GM19468 (cell line): ENCODE measurements around the gene EFCAB9.
"Not testable (repeated sequence)": the region's sequence is repeated elsewhere in the genome, so short reads cannot be mapped to it uniquely, and the experiment has no call there.

ENCODE experiments used
- ATAC-seq: cut with Tn5 transposase; IDR thresholded peaks from one replicate; pipeline ENCODE4 v1.9.1; 2021; ENCODE audit warnings: mild to moderate bottlenecking, moderate library complexity, moderate number of reproducible peaks; ENCODE audit not compliant: unreplicated experiment; ENCODE audit errors: extremely low read depth

Gene EFCAB9

DNA sequence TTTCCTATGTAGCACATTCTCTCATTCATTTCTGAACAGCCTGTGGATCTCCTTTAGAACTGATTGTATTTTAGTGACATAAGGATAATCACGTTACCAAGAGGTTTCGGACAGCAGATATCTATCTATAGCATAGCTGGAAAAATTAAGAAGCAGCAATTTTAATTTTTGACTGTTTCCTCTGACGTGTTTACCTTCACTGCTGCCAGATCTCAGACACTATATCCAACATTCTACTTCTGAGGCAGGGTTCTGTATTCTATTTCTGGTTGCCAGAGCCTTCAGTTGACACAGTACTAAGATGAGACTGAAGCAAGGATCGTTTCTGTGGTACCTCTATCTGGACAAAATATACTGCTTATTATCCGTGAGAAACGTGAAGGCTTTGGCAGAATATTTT lies at the start of gene EFCAB9:
TSS of gene EFCAB9 (plus strand) at position 301 of the 400 bp plus-strand sequence. CDS start at position 302, 1 bp downstream.
- no peak for ATAC-seq

DNA sequence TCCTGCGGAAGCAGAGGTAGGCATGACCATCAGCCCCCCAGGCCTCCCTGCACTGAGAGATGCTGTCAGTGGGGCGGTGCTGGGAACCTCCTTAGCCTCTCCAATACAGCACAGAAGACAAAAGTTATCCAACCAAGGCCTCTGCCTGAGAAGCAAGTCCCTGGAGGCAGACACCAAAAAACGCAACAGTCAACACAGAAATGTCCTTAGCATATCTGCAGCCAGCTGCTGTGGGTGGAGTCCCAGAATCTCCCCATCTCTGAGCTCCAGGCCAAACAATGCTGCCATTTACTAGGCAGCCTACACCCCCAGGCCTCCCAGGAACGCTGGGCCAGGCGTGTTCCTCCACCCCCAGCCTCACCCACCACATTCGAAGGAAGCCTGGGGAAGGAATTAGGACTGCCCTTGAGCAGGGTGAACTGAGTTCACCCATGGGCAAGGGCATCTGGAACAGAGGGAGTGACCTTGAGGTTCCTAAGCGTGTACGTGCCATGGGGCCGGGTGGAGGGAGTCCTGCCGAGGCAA lies 49.6 kb upstream of the EFCAB9 start:
- peak; percentile 42 for ATAC-seq

DNA sequence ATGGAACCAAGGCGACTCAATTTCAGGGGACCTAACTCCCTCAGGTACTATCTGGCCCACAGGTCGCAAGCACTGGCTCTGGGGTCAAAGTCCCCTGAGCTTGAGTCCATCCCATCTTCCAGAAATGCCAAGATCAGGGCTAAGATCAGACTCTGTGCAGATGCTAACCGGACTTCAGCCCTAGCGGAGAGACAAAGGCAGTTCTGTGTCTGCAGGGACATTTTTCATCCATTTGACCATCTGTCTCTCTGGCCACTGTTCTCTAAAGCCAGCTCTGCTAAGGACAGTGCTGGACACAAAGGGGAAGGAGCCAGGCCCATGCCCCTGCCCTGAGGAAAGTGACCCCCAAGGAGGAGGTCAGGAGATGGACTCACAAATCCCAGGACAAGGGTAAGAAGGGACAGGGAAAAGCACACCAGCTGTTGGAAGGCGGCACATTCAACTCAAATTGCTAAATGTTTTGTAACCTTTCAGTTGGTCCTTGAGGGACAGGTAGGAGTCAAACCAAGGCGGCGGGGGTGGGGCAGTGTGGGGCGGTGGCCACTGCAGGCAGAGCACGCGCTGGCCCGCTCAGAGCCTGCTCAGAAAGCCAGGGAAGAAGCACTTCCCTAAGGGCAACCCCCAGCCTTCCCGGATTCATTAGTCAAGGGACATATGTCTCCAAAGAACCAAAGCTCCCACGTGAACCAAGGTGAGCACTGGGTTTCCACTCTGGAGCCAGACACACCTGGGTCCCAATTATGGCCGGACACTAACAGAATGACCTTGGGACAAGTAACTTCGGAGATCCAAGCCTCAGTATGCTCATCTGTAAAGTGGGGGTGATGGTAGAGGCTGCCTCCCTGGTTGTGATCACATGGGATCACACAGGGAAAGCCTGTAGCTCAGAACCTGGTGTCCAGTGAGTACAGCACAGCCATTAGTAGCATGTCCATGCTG lies 48.8 kb upstream of the EFCAB9 start:
- ATAC-seq: no peak

DNA sequence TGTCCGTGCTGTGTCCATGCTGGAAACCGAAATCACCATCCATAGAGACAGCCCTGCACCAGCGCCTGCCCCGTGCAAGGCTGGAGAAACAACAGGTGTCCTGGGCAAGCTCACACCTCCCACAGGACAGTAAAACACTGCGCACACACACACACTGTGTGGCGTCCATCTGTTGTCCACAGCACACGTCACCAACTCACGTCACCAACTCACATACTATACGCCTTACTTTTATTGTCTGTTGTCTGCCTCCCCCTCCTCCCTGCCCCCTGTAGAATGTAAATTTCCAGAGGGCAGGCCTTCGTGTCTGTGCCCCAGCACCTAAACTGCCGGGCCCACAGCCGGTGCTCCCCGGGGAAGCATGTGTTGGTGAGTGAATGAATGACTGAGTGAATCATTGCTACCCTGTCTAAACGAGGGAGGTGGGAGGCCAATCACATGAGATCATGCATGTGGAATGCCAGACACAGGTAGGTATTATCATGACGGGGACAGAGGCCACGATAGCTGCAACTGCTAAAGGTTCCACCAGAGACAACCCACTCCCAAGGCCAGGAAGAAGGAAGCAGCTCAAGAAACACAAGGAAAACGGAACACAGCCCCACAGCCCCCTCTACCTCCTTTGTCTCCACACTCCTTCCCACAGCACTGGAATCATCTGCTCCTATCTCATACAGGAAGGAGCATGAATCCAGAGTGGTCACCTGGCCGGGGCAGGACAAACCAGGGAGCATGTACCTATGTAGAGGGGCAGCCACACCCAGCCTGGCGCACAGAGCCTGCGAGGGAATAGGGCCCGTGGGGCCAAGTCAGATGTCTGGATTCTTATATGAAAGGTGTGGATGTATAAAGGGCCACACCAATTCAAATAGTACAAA lies 47.9 kb upstream of the EFCAB9 start:
- ATAC-seq: no peak

DNA sequence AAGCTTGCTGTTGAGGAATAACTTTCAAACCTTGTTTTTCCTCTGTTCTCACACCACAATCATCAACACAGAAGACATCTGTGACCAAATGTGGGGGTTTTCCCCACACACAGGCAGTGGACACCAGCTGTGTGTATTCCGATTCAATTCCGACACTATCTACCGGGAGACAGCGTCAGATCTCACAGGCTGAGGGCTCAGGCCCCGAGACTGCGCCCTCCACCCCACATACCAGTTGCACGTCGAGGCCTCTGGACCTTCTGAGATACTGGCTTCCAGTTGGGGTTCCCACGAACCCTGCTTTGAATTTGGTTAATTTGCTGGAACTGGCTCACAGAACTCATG lies 47.3 kb upstream of the EFCAB9 start:
- no peak for ATAC-seq

DNA sequence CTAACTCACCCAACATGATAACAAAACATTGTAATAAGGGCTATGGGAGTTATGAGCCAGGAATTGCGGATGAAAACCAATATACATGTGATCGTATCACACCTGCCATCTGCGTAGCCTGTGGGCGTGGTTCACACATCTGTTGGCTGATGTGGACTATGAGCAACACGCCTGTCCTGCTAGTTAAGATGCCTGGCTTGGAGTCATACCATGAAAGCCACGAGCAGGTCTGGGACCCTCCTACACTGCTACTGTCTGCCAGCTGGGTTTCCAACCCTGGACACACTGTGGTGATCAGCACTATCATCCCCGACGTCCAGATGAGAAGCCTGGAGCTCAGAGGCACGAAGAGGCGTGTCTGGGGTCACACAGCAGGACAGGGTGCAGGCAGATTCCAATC lies 46.1 kb upstream of the EFCAB9 start:
- ATAC-seq: no peak

DNA sequence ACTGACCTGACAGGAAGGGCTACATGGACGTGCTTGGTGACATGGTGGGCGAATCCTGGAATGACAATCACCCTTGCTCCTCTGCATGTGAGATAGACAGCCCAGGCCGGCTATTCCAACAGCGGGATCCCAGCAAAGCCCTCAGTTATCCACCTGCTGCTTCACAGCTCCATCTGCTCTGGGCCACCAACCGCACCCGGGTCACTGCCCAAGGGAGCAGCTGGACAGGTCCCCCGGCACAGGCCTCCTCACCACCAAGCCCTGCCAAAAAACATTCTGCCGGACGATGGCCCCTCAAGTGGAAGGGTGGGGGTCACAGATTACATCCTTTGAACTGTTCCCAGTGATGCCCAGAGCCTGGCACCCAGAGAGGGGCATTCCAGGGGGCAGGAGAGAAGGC lies 45.6 kb upstream of the EFCAB9 start:
- no peak for ATAC-seq

DNA sequence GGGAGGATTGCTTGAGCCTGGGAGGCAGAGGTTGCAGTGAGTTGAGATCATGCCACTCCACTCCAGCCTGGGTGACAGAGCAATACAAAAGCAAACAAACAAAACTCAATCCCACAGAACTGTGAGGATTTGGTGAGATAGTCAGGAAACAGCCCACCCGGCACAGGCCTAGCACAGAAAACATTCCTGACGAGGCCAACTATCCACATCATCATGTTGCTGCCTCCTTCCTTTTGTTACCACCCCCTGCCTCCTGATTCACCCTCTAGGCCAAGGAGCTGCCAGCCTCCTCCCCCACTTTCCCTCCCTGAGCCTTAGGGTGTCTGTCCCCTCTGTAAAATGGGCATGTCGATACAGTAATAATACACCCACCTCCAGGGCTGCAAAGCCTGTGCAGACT lies 44.9 kb upstream of the EFCAB9 start:
- no peak for ATAC-seq

DNA sequence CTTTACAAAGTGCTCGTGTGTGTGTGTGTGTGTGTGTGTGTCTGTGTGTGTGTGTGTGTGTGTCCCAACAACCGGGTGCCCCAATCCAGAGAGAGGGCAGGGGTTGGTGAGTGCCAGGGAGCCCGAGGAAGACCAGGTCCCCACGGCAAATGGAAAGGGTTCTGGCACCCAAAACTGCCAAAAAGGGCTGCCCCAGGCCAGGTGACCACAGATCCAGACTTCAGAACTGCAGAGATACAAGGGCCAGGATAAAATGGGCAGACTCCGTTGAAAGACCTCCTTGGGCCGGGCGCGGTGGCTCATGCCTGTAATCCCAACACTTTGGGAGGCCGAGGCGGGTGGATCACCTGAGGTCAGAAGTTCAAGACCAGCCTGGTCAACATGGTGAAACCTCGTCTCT lies 44.5 kb upstream of the EFCAB9 start:
- ATAC-seq: not testable (repeated sequence)

DNA sequence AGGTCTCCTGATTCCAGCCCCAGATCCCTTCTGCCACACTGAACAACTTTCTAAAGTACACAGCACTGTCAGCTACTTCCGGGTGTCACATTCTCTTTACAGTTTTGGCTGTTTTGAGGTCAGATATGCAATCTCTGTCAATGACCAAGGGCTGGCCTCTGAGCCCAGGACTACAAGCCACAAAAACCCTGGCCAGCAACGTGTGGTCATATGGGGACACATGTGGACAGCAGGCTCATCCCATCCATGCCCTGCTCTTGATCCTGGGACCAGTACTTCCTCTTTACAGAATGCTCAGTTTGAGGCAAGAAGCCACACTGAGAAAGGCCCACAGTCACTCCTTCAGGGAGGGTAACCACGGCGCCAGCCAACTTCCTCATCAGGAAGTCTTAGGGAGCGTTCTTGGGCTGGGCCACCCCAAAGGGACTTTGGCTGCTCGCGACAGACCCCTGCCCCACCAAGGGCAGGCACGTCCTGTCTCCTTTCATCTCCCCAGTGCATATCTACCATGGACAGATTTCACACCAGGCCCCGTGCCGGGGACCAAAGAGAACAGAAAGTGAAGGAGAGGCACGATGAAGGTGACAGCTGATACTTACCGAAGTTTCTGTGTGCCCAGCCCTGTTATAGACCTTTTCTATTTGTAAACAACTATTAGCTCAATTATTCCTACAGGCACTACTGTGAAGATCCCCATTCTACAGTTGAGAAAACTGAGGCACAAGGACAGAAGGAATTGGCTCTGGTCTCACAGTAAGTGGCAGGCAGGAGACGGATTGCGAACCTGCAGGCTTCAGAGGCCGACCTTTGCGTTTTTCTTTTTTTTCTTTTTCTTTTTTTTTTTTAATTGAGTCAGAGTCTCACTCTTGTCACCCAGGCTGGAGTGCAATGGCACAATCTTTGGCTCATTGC lies 43.2 kb upstream of the EFCAB9 start:
- peak; percentile 56 for ATAC-seq

DNA sequence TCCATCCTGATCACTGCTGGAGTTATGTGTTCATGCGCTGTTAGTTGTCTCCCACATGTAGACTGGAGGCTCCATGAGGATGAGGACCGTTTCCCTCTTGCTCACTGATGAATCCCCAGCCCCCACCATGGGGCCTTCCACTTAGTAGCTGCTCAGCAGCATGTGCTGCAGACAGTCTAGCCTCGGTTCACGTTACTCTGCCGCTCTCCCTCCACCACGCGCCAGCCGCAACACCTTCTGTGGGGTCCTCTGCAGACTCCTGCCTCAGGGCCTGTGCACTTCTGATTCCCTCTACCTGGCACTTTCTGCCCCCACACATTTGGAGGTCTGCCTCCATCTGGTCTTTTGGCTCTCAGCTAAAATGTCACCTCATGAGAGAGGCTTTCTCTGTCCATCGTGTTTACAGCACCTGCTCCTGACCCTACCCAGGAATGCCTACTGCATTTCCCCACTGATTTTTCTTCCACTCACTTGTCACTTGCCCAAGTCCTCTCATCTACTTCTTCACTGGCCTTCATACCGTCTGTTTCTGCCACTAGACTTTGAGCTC lies 42.2 kb upstream of the EFCAB9 start:
- no peak for ATAC-seq

DNA sequence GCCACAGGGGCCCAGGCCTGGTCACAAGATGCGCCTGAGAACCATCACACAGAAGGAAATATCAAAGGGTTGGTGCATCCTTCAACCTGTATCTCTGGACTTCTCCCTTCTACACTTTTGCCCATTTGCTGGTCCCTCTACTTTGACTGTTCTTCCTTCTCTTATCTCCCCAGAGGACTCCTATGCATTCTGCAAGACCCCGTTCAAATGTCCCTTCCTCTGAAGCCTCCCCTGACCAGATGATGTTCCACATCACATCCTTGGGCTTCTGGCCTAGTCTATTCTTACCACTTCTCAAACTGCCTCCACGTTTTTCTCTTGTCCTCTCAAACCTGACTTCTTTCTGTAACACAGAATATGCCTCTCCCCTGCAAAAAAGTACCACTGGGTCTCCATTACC lies 40.3 kb upstream of the EFCAB9 start:
- no peak for ATAC-seq

DNA sequence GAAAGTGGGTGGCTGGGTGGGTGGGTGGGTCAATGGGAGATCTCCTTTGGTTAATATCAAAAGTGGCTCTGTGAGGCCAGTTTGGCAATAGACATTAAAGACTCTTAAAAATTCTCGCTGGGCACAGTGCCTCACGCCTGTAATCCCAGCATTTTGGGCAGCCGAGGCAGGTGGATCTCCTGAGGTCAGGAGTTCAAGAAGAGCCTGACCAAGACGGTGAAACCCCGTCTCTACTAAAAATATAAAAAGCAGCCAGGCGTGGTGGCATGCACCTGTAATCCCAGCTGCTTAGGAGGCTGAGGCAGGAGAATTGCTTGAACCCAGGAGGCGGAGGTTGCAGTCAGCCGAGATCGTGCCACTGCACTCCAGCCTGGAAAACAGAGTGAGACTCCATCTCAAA lies 38.9 kb upstream of the EFCAB9 start:
- ATAC-seq: not testable (repeated sequence)

DNA sequence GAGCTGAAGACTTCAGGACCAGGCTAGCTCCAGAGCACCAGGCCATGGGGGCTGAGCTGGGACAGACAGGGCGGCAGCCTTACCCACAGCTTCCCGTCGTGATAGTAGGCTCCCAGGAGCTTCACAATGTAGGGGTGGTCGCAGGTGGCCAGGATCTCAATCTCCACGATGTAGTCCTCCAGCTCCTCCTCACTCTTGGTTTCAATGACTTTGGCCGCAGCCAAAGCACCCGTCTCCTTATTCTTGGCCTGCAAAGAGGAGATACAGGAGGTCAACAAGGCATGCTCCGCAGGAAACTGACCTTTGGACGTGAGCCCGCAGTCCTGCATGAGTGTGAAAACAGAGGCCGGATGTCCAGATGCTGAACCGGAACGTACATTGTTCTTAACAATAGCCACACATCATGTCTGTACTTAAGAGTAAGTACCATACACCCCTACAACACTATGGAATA lies 37.4 kb upstream of the EFCAB9 start:
- ATAC-seq: no peak

DNA sequence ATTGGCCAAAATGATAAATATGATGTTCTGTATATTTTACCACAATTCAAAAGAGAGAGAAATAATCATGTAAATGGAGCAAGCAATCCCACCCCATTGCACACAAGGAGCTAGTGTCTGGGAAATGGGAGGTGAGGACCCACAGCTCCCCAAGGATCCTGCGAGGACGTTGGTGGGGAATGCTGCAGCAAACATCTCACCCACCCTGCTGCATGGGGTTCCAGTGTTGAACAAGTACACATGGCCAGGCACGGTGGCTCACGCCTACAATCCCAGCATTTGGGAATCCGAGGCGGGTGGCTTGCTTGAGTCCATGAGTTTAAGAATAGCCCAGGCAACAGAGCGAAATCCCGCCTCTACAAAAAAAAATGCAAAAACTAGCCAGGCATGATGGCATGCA lies 35.0 kb upstream of the EFCAB9 start:
- no peak for ATAC-seq

DNA sequence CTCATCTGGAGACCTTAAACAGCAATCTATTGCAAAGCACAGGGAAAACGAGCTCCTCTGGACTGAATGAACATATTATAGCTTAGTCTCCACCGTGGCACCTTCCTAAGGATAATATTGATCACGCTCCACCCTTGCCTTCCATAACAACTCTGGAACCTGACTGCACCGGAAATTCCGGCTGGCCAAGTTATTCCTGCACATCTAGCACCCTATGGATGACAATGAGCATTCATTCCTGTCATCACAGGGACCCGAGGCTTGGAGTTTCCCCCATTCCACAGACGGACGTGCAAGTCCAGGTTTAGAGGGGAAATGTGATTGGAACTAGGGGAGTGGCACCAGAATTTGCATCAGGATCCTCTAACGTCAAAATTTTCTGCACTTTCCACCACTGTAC lies 33.5 kb upstream of the EFCAB9 start:
- ATAC-seq: no peak

DNA sequence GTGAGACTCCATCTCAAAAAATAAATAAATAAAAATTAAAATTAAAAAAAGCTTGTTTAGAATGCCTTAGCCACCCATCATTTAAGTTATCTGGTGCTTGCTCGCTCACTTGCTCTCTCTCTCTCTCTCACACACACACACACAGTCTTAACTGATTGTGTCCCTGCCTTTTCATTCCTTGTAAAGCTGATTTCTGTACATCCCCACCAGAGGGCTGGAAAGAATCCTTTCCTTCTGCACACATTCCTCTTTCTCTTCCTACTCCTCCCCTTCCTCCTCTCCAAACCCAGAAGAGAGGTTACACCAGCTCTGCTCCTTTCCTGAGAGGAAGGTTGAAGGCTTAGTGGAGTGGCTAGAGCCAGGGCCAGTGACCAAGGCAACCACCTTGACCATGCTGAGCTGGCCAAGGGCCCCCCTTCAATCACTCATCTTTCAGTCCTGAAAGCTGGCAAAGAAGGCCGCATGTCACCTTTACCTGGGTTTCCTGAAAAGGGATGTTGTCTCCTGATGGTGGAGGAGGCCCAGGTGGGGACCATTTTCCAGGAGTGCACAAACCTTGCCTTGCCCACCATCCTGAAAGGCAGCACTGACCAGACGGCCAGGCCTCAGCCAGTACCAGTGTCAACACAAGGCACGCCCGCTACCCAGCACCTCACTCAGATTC lies 31.5 kb upstream of the EFCAB9 start:
- no peak for ATAC-seq

DNA sequence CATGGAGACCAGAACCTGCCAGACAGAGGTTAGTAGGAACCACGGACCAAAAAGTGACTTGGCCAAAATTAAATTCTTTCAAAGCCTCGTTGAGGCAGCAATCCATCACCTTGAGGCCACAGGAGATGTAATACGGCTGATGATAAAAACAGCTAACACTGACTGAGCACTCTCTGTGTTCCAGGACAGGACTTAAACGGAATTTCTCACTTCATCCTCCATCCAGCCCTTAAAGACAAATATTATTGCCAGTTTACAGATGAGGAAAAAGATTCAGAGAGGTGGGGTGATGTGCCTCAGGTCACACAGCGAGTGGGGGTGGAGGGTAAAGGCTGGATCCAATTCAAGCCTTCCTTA lies 31.0 kb upstream of the EFCAB9 start:
- no peak for ATAC-seq

DNA sequence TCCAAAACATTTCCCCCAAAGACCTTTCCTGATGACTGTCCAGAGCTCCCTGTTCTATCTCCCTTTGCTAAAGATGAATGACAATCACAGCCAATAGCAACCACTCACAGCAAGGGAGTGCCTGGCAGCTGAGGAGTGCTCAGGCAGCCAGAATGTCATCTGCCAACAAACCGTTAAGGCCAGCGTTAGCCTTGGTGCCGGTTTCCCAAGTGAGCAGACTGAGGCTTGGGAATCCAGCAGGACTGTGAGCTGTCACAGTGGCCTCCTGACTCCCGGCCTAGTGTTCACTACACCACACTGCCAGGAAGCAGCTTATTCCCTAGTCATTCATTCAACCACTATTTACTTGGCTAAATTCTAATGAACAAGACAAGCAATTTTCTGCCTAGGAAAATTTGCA lies 30.6 kb upstream of the EFCAB9 start:
- ATAC-seq: no peak
